Activated naive CD4-positive, alpha-beta T cell treated with anti-CD3 and anti-CD28 coated beads, Interleukin-2, amount 50 U/mL, for 72 hours (primary cell): ENCODE results near the gene SETBP1. TPM values are rescaled to one million over a fixed set of nuclear protein-coding genes. Genes with fewer than 3 reads are reported as not detected.
A peak's percentile ranks its signal among the peaks of the same experiment; 100 is the strongest.

Experiments used
- ATAC-seq, 2 donors: fragments of 150-1000 bp; cut with Tn5 transposase; 2 replicates each; pipeline ENCODE4 v1.10.0; 2021; ENCODE audit warnings: mild to moderate bottlenecking in 2 of 2, moderate library complexity in 2 of 2
- DNase-seq, 2 donors: peaks; one replicate each; pipeline ENCODE4 v3.0.0; 2021 to 2022; ENCODE audit warnings: low spot score in 2 of 2
- H3K27ac Mint-ChIP-seq, 2 donors: one replicate each; pipeline ENCODE4 v1.8.0; 2022; ENCODE audit warnings: mild to moderate bottlenecking in 2 of 2, mixed read lengths in 2 of 2
- H3K36me3 Mint-ChIP-seq, 2 donors: one replicate each; pipeline ENCODE4 v1.8.0; 2022; ENCODE audit warnings: mixed read lengths in 2 of 2
- H3K9me3 Mint-ChIP-seq, 2 donors: one replicate each; pipeline ENCODE4 v1.8.0; 2022; ENCODE audit warnings: mixed read lengths in 2 of 2
- total RNA-seq, 2 donors: library from RNA; stranded (reverse); gene quantifications; one replicate each; pipeline ENCODE4 v1.2.3, GENCODE V29; 2022

Gene SETBP1
- total RNA-seq, 2 donors from 2014 or later = 1.2 to 2.7 TPM

DNA sequence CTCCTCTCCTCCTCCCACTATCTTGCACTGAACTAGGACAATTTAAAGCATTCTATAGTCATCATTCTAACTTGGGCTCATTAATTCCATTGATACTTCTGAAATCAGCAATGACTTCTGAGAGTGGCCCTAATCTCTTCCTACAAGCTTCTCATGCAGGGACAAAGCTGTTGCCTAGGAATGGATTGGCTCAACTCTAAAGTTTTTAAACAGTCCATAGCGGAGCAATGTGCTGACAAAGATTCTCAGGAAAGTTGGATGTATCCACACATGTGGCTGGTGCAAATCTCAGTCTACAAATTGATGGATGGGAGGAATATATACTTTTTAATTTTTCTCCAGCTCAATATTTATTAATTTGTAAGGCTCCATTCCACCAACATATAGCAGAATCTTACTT lies 388.9 kb downstream of the SETBP1 start:
- H3K9me3 Mint-ChIP-seq = no peaks in the 10 kb centered on the region
- H3K27ac Mint-ChIP-seq = no peak overlapping the region
- no peak for ATAC-seq
- no peaks in the 10 kb centered on the region for H3K36me3 Mint-ChIP-seq
- DNase-seq = no peak

DNA sequence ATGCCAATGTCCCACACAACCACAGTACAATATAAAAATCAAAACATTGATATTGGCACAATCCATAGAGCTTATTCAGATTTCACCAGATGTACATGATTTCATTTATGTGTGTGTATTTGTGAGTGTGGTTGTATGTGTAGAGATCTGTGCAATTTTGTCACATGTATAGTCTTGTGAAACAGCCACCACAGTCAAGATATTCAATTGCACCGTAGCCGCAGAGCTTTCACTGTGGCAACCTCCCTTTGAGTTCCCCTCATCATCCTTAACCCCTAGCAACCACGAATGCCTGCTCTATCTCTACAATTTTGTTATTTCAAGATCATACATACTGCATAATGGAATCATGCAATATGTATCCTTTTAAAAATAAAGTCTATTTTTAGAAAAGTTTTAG lies 391.3 kb downstream of the SETBP1 start:
- no peak for ATAC-seq
- no peaks in the 10 kb centered on the region for H3K36me3 Mint-ChIP-seq
- H3K27ac Mint-ChIP-seq = no peak overlapping the region
- no peak for DNase-seq
- no peaks in the 10 kb centered on the region for H3K9me3 Mint-ChIP-seq

DNA sequence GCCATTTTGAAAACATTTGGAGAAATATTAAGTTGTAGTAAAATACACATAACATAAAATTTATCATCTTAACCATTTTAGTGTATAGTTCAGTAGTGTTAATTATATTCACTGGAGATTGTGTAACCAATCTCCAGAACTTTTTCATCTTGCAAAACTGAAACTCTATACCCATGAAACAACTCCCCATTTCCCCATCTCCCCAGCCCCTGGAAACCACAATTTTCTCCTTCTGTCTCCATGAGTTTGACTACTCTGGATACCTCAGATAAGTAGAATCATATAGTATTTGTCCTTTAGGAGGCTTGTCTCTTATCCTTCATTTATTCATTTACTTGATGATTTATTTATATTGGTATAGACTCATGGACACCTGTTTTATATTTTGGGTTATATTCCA lies 392.9 kb downstream of the SETBP1 start:
- Mint-ChIP-seq H3K27ac (no peak overlapping the region), H3K36me3 (no peaks in the 10 kb centered on the region), H3K9me3 (no peaks in the 10 kb centered on the region)
- DNase-seq = no peak
- no peak for ATAC-seq

DNA sequence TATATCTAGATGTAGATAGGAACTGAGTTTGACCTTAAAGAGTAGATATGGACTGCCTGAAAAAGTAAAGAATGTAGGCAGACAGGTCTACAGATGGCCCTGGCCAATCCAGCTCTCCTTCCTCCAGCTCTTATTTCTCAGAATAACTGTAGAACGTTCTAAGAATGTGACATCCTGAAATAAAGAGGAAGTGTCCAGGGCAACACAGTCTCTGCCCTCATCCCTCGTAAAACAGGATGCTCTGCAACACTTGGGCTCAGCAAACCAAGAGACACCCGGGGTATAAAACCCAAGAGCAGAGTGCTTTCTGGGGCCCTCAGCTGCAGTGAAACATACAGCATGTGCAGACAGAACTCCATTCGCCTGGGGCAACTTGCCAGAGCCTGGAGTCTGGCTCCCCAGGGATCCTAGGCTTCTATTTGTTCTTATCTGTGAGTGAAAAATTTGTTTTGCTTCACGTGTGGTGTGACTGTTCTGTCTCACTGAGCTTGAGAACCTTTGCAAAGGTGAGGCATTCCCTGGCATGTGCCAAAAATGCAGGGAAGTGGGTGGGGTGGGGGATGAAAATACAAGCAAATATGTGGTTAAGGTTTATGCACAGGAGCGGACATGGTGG lies 401.0 kb downstream of the SETBP1 start:
- Mint-ChIP-seq H3K27ac (no peak overlapping the region), H3K36me3 (no peaks in the 10 kb centered on the region), H3K9me3 (peaks cover 0 to 4% of the 10 kb centered on the region in 2 donors)
- DNase-seq (no peak), ATAC-seq (no peak)

DNA sequence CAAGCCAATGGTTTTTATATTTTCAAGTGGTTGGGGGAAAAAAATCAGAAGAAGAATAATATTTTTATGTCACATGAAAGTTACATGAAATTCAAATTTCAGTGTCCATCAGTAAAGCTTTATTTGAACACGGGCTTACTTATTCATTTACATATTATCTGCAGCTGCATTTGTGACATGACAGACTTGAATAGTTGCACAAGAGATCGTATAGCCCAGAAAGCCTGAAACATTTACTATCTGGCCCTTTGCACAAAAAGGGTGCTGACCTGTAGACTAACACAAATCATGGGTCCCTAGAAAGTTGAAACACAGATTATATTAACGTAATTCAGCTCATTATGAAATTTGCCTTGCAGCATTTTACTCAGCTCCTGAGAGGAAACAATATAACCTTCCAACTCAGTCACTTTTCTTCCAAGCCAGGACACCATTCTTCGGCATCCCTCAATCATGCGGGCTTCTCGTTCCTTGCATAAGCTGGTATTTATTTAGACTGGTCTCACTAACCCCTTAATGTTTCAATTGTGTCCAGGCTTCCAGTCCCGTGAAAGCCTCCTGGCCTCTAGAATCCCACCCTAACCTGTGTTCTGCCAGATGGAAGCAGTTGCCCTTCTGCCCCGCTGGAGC lies 402.7 kb downstream of the SETBP1 start:
- no peak overlapping the region for H3K27ac Mint-ChIP-seq
- no peaks in the 10 kb centered on the region for H3K36me3 Mint-ChIP-seq
- peaks cover 0 to 5% of the 10 kb centered on the region in 2 donors for H3K9me3 Mint-ChIP-seq
- ATAC-seq = no peak
- DNase-seq = no peak

DNA sequence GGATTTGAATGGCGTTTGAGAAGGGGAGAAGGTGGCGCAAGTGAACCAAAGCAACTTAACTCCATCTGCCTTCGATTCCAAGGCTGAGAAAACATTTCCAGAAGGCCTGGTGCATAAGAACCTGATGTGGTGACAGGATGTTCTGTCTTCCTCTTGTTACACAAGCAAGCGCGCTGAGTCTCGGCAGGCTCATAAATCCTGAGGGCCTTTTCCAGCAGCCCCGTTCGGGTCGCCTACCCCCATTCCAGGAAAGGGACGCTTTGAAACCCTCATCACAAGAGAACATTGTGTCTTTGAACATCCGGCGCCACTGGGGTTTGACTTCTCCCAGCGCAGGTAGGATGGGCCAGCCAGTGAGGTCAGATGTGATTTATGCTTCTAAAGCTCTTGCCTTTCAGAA lies 403.5 kb downstream of the SETBP1 start:
- Mint-ChIP-seq H3K27ac (no peak overlapping the region), H3K9me3 (peaks cover 0 to 5% of the 10 kb centered on the region in 2 donors), H3K36me3 (no peaks in the 10 kb centered on the region)
- DNase-seq (no peak), ATAC-seq (no peak)

DNA sequence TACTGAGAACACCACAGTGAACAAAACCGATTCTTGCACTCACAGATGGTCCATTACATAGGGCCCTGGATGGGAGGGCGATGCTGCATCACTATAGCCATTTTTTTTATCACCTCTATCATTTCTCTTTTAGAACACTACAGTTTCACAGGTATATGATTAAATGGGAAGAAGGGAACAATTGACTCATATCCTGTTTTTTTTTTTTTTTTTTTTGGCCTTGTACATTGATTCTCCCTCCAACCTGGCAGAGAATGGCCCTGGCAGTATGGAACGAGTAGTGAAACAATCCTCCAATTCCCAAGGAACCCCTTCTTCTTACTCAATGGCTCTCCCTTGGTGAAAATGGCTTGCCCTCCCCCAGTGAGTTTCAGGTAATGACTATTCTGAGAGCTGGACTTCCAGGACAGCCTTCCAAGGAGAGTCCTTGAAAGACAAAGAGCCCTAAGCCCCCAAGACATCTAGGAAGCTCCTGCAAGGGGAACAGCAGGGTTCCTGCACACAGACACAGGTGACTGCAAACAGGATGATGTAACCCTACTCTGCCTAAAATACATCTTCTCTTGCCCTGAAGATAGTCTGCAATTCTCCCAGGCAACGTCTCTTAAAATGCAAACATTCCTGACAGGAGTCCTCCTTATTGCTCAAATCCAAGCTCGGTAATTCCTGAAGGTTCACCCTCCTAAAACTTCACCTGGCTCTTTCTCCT lies 405.4 kb downstream of the SETBP1 start:
- Mint-ChIP-seq H3K9me3 (peaks cover 0 to 5% of the 10 kb centered on the region in 2 donors), H3K27ac (no peak overlapping the region), H3K36me3 (no peaks in the 10 kb centered on the region)
- DNase-seq (no peak), ATAC-seq (no peak)

DNA sequence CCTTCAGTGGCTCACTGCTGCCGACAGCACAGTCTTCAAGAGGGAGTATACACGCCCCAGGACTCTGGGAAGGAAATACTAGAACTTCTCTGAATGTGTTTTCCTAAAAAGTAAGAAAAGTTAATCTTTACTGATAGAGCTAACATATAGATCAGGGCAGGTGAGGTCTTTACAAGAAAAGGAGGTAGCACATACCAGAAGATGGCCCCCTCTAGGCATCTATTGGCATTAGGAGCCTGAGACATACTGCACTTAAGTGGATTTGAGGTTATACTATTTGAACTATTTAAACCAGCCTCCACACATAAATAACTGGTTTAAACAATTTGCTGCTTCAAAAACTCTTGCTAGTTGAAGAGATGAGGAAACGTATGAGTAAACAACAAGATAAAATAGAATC lies 406.1 kb downstream of the SETBP1 start:
- no peak for DNase-seq
- Mint-ChIP-seq H3K27ac (no peak overlapping the region), H3K36me3 (no peaks in the 10 kb centered on the region), H3K9me3 (peaks cover 0 to 5% of the 10 kb centered on the region in 2 donors)
- no peak for ATAC-seq

DNA sequence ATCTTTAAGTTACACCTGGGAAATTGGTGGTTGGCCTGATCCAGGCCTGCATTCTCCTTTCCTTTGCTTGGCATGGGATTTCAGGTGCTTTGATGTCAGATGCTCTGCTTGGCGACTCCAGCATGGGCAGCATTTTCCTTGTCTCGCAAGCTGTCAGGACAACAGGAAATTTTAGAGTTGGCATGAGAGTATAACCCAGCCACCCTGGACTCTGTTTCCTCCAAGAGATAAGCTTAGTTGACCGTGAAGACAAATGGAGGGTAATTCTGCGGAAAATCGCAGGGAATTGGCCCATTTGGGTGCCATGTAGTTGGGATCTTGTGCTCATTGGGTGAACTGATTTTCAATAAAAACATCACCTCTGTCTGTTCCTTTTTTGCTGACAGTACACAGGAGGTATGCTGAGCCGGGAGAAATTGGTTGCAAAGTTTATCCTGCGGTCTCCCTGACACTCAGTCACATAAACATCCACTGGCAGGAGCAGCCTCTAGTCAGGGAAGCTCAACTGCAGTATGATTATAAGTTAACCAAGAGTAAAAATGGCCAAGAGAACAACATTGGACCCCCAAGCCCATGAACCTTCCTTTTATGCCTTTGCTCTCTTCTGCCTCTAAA lies 409.9 kb downstream of the SETBP1 start:
- no peak for DNase-seq
- Mint-ChIP-seq H3K36me3 (no peaks in the 10 kb centered on the region), H3K9me3 (peaks cover 5% of the 10 kb centered on the region in 2 donors), H3K27ac (no peak overlapping the region)
- no peak for ATAC-seq

DNA sequence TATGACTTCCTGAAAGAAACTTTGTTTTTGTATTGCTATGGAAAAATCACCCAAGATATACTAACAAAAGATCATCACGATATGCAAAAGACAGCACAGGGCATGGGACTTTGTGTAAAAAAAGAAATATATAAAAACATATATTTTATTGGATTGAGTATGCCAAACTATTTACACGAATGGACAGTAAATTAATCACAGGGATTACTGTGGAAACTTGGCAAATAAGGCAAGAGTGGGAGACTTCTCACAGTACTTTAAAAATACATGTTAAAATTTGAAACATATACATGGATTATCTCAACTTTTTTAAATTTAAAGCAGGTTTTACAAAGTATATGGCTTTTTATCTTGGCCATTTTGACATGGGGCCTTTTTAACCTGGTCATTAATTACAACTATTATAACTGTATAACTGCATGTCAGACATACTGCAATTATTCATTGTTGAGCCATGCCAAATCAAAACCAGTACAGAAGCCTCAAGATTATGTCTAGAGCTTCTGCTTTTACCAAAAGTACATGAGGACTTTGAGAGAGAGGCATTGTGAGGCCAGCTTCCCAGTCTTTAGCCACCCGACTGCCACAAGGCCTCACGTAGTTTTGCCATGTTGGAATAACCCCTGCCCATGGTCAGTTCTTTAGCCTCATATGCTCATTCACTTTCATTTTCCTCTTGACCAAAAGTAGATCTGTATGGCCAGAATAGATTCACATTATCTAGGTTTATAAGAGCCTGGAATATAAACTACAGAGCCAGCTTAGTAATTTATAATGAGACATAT lies 419.8 kb downstream of the SETBP1 start:
- no peak for DNase-seq
- H3K27ac Mint-ChIP-seq = no peak overlapping the region
- no peak for ATAC-seq
- H3K9me3 Mint-ChIP-seq = peaks cover 0 to 3% of the 10 kb centered on the region in 2 donors
- no peaks in the 10 kb centered on the region for H3K36me3 Mint-ChIP-seq

DNA sequence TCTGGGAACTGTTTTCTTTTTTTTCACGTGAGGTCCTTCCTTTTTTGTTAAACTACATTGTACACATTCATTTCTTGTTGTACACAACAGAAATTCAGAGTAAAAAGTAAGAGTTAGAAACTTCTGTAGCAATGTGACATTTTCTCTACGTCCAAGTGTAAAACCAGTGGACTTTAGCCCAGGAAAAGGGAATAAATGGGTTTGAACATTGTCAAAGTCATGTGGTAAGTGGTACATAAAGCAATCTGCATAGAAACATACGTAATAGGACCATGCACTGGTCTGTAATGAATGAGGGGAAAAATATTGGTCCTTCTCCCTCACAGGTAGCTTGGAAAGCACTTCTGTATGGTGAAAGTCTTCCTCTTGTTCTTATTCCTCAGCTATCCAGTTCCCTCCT lies 421.4 kb downstream of the SETBP1 start:
- no peak for ATAC-seq
- no peak for DNase-seq
- no peak overlapping the region for H3K27ac Mint-ChIP-seq

DNA sequence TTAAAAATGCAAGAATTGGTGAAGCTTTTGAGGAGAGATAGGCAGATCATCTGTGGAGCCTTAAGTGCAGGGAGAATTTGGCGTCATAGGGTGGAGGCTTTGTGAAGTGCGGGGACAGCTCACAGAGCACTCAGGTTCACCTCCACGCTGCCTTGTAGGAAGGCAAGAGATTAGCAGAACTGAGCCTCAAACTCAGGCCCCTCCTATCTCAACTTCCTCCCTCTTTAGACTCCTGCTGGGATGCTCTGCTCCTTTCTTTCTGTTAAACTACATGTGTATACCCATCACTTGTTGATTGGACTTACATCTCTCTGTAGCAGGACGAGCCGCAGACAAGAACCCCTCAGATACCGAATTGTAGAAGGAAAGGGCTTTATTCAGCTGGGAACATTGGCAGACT lies 422.2 kb downstream of the SETBP1 start:
- Mint-ChIP-seq H3K36me3 (no peaks in the 10 kb centered on the region), H3K9me3 (peaks cover 0 to 3% of the 10 kb centered on the region in 2 donors), H3K27ac (no peak overlapping the region)
- DNase-seq (no peak), ATAC-seq (no peak)

More for the DNA sequence above, 421.4 kb downstream of the SETBP1 start:
- Mint-ChIP-seq H3K9me3 (peaks cover 0 to 3% of the 10 kb centered on the region in 2 donors), H3K36me3 (no peaks in the 10 kb centered on the region)

DNA sequence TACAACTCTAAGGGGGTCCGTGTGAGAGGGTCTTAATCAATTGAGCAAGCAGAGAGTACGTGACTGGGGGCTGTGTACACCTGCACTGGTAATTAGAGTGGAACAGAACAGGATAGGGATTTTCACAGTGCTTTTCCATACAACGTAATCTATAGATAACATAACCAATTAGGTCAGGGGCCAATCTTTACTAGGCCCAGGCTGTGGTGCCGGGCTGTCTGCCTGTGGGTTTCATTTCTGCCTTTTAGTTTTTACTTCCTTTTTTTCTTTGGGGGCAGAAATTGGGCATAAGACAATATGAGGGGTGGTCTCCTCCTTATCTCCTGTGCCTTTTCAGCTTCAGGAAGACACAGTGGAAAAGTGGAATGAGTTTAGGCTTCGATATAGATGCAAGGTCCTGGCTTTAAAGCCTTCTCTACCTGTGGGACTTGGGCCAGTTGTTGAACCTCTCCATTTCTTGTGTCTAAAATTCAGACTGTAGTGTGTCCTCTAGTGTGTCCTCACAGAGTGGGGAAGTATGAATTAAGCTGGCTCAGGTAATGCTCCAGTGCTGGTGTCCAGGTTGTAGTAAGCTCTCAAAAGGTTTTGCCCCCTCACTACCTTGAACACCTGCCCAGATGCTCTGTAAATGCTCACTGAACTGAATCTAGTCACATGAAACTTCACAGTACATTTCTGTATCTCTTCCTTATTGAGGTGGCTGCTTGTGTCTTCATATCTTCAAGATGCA lies 422.8 kb downstream of the SETBP1 start:
- no peak for ATAC-seq
- Mint-ChIP-seq H3K36me3 (no peaks in the 10 kb centered on the region), H3K27ac (no peak overlapping the region), H3K9me3 (peaks cover 0 to 3% of the 10 kb centered on the region in 2 donors)
- no peak for DNase-seq

DNA sequence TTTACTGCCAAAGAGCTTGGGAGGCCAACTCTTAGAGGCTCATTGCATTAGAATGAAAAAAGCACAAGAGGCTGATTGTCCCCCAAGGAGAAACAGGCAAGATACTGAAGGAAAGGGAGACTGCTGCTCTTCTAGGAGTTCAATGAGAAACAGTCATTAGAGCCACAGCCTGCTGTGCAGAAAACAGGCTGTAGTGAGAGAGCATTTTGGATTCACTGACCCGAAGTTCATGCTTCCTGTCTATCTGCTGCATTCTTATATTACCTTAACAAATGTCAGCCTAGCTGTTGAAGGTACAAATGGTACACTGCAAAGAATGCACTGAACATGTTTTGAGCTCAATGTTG lies 423.3 kb downstream of the SETBP1 start:
- DNase-seq (no peak), ATAC-seq (no peak)
- H3K27ac Mint-ChIP-seq = no peak overlapping the region
- H3K9me3 Mint-ChIP-seq = peaks cover 0 to 3% of the 10 kb centered on the region in 2 donors
- no peaks in the 10 kb centered on the region for H3K36me3 Mint-ChIP-seq

DNA sequence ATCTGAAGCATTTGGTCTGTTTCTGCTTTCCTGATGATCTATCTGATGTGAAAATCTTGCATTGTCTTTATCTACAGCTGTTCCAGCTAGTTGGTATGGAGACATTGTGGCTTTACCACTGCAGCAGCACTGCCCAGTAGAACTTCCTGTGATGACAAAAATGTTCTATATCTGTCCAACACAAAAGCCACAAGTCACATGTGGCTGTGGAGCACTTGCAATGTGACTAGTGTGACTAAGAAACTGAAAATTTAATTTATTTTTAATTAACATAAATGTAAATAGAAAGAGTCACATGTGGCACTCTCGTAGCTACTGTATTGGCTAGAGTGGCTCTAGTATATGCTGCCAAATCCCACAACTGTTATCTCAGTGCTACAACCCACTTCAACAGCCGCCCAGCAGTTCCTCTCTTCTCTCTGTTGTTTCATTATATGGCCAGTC lies 425.7 kb downstream of the SETBP1 start:
- ATAC-seq (peak in 1 of 2 donors; percentile 46), DNase-seq (no peak)
- no peaks in the 10 kb centered on the region for H3K36me3 Mint-ChIP-seq
- H3K27ac Mint-ChIP-seq = no peak overlapping the region
- H3K9me3 Mint-ChIP-seq = peaks cover 0 to 4% of the 10 kb centered on the region in 2 donors

DNA sequence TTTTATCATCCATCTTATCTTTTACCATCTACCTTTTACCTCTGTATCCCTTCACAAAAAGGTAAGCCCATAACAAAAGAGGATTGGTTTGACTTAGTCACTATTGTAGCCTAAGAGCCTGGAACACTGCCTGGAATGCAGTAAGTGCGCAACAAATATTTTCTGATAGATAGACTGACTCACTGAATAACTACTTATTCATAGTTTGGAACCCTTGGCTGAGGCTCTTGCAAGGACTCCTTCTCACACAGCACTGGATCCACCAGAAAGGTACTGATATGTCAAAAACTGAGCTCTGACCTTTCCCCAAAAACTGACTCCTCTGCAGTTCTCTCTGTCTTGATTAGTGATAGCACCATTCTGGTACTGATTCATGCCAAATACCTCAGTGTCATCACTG lies 426.7 kb downstream of the SETBP1 start:
- H3K27ac Mint-ChIP-seq = no peak overlapping the region
- H3K9me3 Mint-ChIP-seq = peaks cover 0 to 4% of the 10 kb centered on the region in 2 donors
- no peaks in the 10 kb centered on the region for H3K36me3 Mint-ChIP-seq
- ATAC-seq (no peak), DNase-seq (no peak)
